ENCODE results near the gene XPC.

DNA sequence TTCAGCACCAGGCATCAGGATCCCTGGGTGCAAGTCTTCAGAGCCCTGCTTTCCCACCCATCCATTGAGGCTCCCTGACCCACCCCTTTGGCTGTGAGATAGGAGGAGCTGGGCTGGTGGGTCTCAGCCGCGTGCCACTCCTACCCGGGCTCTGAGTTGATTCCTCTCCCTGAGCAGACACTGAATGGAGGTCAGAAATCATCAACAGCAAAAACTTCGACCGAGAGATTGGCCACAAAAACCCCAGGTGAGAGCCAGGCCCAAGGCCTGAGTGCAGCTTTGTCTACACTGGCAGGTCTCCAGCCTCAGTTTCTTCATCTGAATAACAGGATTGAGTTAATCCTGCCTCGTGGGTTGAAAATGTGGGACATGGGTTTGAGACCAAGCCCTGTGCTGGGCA is 45.7 kb downstream of the XPC start:
- TF ChIP-seq CTCF (IDR thresholded peaks at IDR 0.05; ENCODE audit: poor library complexity, severe bottlenecking) (no peak), MXI1 (conservative IDR thresholded peaks at IDR 0.05; ENCODE audit: poor library complexity, severe bottlenecking) (no peak), REST (IDR thresholded peaks at IDR 0.05; ENCODE audit: borderline replicate concordance) (no peak), POLR2AphosphoS5 (IDR thresholded peaks at IDR 0.05) (no peak)
